ENCODE results near the gene FAM193A. TPM values are rescaled to one million over a fixed set of nuclear protein-coding genes. Genes with fewer than 3 reads are reported as not detected.

The FAM193A gene, protein sequence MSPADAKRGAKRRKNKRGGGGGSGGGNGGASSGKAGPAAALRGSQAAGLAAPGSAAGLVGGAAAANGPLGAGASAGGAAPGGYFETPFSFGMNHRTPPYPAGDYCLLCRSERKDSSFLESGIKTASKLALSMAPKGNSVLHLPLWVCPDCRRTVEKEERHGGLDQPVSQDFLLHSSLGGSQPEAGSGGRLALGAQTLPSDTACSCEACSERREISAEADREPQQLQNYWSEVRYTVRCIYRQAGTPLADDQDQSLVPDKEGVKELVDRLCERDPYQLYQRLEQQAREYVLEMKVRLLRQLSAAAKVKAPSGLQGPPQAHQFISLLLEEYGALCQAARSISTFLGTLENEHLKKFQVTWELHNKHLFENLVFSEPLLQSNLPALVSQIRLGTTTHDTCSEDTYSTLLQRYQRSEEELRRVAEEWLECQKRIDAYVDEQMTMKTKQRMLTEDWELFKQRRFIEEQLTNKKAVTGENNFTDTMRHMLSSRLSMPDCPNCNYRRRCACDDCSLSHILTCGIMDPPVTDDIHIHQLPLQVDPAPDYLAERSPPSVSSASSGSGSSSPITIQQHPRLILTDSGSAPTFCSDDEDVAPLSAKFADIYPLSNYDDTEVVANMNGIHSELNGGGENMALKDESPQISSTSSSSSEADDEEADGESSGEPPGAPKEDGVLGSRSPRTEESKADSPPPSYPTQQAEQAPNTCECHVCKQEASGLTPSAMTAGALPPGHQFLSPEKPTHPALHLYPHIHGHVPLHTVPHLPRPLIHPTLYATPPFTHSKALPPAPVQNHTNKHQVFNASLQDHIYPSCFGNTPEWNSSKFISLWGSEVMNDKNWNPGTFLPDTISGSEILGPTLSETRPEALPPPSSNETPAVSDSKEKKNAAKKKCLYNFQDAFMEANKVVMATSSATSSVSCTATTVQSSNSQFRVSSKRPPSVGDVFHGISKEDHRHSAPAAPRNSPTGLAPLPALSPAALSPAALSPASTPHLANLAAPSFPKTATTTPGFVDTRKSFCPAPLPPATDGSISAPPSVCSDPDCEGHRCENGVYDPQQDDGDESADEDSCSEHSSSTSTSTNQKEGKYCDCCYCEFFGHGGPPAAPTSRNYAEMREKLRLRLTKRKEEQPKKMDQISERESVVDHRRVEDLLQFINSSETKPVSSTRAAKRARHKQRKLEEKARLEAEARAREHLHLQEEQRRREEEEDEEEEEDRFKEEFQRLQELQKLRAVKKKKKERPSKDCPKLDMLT (N-terminal part only)
- 45.5 and 45.8 TPM in 2 replicates for total RNA-seq
- long read RNA-seq, partial matches to known transcripts = 4 of 13 reads
- long read RNA-seq, other reads (novel, unspliced or antisense) = 8 of 13 reads

DNA sequence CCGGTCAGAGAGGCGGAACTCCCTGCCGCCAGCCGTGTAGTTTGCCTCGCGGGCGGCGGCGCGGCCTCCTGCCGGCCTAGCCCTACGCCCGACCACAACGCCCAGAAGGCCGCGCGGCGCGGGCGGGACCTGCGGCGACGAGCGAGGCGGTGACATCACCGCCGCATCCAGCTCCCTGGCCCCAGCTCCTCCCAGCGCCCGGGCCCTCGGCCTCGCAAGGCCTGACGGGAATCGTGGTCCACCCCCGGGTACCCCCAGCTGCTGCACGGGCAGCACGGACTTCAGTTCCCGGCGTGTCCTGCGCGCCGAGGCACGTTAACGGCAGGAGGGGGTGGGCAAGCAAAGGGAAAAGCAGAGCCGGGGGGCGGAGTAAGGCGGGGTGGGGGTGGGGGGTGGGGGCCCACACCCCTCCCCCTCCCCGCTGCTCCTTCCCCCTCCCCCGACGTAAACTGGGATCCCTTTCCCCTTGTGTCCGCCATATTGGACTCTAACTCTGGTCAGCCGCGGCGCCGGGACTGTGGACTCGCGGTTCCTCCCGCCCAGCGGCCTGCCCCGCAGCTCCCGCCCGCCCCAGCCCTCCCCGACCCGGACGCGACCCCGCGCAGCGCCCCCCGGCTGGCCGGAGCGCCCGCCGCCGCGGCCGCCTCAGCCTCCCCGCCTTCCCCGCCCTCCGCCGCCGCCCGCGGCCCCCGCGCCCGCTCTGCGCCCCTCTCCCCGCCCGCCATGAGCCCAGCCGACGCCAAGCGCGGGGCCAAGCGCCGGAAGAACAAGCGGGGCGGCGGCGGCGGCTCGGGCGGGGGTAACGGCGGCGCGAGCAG is at the start of gene FAM193A:
Gene FAM193A, plus strand, starts transcription at position 455 of the 818 bp plus-strand sequence. Its CDS starts 269 bp downstream, at position 724.
- Mint-ChIP-seq H3K9me3 (no peaks in the 10 kb centered on the region), H3K27me3 (ENCODE audit: low read depth) (no peaks in the 10 kb centered on the region), H3K4me3 (peak within 1 kb of the TSS; percentile 97), H3K27ac (ENCODE audit: unreplicated experiment) (peak within 1 kb of the TSS; percentile 99), H3K4me1 (peaks cover 21% of the 10 kb centered on the region), H3K36me3 (ENCODE audit: low read depth) (no peaks in the 10 kb centered on the region)
- peak; percentile 90 for DNase-seq (ENCODE audit: low read depth, low spot score)
- TF ChIP-seq, protein P1, sequence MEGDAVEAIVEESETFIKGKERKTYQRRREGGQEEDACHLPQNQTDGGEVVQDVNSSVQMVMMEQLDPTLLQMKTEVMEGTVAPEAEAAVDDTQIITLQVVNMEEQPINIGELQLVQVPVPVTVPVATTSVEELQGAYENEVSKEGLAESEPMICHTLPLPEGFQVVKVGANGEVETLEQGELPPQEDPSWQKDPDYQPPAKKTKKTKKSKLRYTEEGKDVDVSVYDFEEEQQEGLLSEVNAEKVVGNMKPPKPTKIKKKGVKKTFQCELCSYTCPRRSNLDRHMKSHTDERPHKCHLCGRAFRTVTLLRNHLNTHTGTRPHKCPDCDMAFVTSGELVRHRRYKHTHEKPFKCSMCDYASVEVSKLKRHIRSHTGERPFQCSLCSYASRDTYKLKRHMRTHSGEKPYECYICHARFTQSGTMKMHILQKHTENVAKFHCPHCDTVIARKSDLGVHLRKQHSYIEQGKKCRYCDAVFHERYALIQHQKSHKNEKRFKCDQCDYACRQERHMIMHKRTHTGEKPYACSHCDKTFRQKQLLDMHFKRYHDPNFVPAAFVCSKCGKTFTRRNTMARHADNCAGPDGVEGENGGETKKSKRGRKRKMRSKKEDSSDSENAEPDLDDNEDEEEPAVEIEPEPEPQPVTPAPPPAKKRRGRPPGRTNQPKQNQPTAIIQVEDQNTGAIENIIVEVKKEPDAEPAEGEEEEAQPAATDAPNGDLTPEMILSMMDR (conservative IDR thresholded peaks at IDR 0.05) = no peak

- no peaks in the 10 kb centered on the region for H3K27me3 Mint-ChIP-seq (ENCODE audit: low read depth)
- H3K4me3 Mint-ChIP-seq = no peak overlapping the region
- no peak for DNase-seq (ENCODE audit: low read depth, low spot score)
- H3K27ac Mint-ChIP-seq (ENCODE audit: unreplicated experiment) = no peak overlapping the region
- TF ChIP-seq, protein P1 (conservative IDR thresholded peaks at IDR 0.05) = no peak
- no peaks in the 10 kb centered on the region for H3K9me3 Mint-ChIP-seq
- H3K4me1 Mint-ChIP-seq = peaks cover 29% of the 10 kb centered on the region
- H3K36me3 Mint-ChIP-seq (ENCODE audit: low read depth) = peaks cover 5% of the 10 kb centered on the region
Measured at GRCh38 chr4:2486981-2487380, 49.5 kb upstream of the FAM193A start.

DNA sequence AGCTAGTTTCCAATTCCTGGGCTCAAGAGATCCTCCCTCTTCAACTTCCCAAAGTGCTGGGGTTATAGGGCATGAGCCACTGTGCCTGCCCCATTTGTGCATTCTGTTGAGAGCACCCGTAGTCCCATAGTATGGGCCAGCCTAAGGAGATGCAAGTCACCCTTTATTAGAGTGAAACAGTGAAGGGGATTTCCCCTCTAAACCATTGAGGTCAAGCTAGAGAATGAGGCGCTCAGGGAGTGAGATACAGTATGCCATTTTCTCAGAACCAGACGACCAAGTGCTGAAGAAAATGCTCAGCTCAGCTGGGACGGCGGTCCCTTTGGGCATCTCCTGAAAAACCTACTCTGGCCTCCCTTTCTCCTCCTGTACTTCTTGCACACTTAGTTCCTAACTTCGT is 48.8 kb upstream of the FAM193A start:
- no peak for DNase-seq (ENCODE audit: low read depth, low spot score)
- H3K4me1 Mint-ChIP-seq = peaks cover 26% of the 10 kb centered on the region
- no peaks in the 10 kb centered on the region for H3K9me3 Mint-ChIP-seq
- TF ChIP-seq, protein P1 (conservative IDR thresholded peaks at IDR 0.05) = no peak
- no peaks in the 10 kb centered on the region for H3K27me3 Mint-ChIP-seq (ENCODE audit: low read depth)
- H3K27ac Mint-ChIP-seq (ENCODE audit: unreplicated experiment) = no peak overlapping the region
- H3K4me3 Mint-ChIP-seq = no peak overlapping the region
- H3K36me3 Mint-ChIP-seq (ENCODE audit: low read depth) = peaks cover 7% of the 10 kb centered on the region

GRCh38 chr4:2489081-2489805 is 47.2 kb upstream of the FAM193A start:
- Mint-ChIP-seq H3K27ac (ENCODE audit: unreplicated experiment) (peak overlapping the region; percentile 43), H3K36me3 (ENCODE audit: low read depth) (peaks cover 13% of the 10 kb centered on the region), H3K4me1 (peaks cover 21% of the 10 kb centered on the region), H3K27me3 (ENCODE audit: low read depth) (no peaks in the 10 kb centered on the region), H3K4me3 (no peak overlapping the region), H3K9me3 (no peaks in the 10 kb centered on the region)
- no peak for DNase-seq (ENCODE audit: low read depth, low spot score)
- TF ChIP-seq, protein P1 (conservative IDR thresholded peaks at IDR 0.05) = no peak

Data from neural crest cell (in vitro differentiated cells).